ENCODE results near the gene NFIA. TPM values are rescaled to one million over a fixed set of nuclear protein-coding genes. Genes with fewer than 3 reads are reported as not detected.
A peak's percentile ranks its signal among the peaks of the same experiment; 100 is the strongest.

Gene NFIA
- total RNA-seq, 2 donors from 2014 or later: 61.4 to 86.3 TPM

GRCh38 chr1:61046434-61046833 is 35.9 kb upstream of the NFIA start:
- H3K36me3 ChIP-seq: no peaks in the 10 kb centered on the region
- H3K4me1 ChIP-seq (replicated peaks): no peaks in the 10 kb centered on the region
- no peaks in the 10 kb centered on the region for H3K9me3 ChIP-seq
- DNase-seq (ENCODE audit: low spot score): no peak
- H3K4me3 ChIP-seq: no peak overlapping the region
- H3K27ac ChIP-seq: no peak overlapping the region
- H3K27me3 ChIP-seq (replicated peaks; ENCODE audit: insufficient read depth): no peaks in the 10 kb centered on the region
- TF ChIP-seq POLR2A (IDR thresholded peaks at IDR 0.05) (no peak), CTCF (IDR thresholded peaks at IDR 0.05) (no peak), POLR2AphosphoS5 (IDR thresholded peaks at IDR 0.05) (no peak)
- intact Hi-C loops (cut with DNase I): loop anchor here (10.0 kb wide), 2 partner anchors 202 to 678 kb away; partner anchors contain the start of gene TM2D1
- WGBS: 95% methylated on average over 3 of the region's 3 CpGs

- intact Hi-C loops (cut with DNase I): loop anchor here (10.0 kb wide), 2 partner anchors 202 to 678 kb away; partner anchors contain the start of gene TM2D1
- WGBS: 94% methylated on average over 3 of the region's 3 CpGs
These were observed 35.3 kb upstream of the NFIA start for GRCh38 chr1:61047061-61047460.

GRCh38 chr1:61049850-61050540 is 32.4 kb upstream of the NFIA start:
- 1% methylated on average over 43 of the region's 48 CpGs for WGBS
- Histone ChIP-seq H3K36me3 (no peaks in the 10 kb centered on the region), H3K27me3 (replicated peaks; ENCODE audit: insufficient read depth) (no peaks in the 10 kb centered on the region), H3K9me3 (no peaks in the 10 kb centered on the region), H3K4me1 (replicated peaks) (peaks cover 6% of the 10 kb centered on the region), H3K27ac (peak overlapping the region; percentile 95 to 96), H3K4me3 (peak overlapping the region; percentile 87 to 96)
- intact Hi-C loops (cut with DNase I): loop anchor here (1.0 to 10.0 kb wide), 9 partner anchors 135 to 802 kb away; partner anchors contain the start of gene TM2D1
- DNase-seq (ENCODE audit: low spot score): peak; percentile 95
- peak; percentile 97 to 98 (median 98) for TF ChIP-seq CTCF (IDR thresholded peaks at IDR 0.05)
- peak; percentile 74 for TF ChIP-seq POLR2AphosphoS5 (IDR thresholded peaks at IDR 0.05)
- no peak for TF ChIP-seq POLR2A (IDR thresholded peaks at IDR 0.05)

More at GRCh38 chr1:61047061-61047460, 35.3 kb upstream of the NFIA start:
- no peak overlapping the region for H3K27ac ChIP-seq
- no peaks in the 10 kb centered on the region for H3K36me3 ChIP-seq
- TF ChIP-seq POLR2A (IDR thresholded peaks at IDR 0.05) (no peak), CTCF (IDR thresholded peaks at IDR 0.05) (no peak)
- H3K4me1 ChIP-seq (replicated peaks): no peaks in the 10 kb centered on the region
- no peak for DNase-seq (ENCODE audit: low spot score)
- H3K9me3 ChIP-seq: no peaks in the 10 kb centered on the region
- H3K4me3 ChIP-seq: no peak overlapping the region
- H3K27me3 ChIP-seq (replicated peaks; ENCODE audit: insufficient read depth): no peaks in the 10 kb centered on the region

GRCh38 chr1:61050541-61051442 is 31.6 kb upstream of the NFIA start:
- DNase-seq (ENCODE audit: low spot score): peak; percentile 38
- TF ChIP-seq POLR2AphosphoS5 (IDR thresholded peaks at IDR 0.05): peak; percentile 20
- TF ChIP-seq POLR2A (IDR thresholded peaks at IDR 0.05): peak; percentile 9
- TF ChIP-seq CTCF (IDR thresholded peaks at IDR 0.05): no peak
- H3K4me3 ChIP-seq: peak overlapping the region; percentile 87 to 96
- intact Hi-C loops (cut with DNase I): loop anchor here (1.0 to 10.0 kb wide), 7 partner anchors 134 to 802 kb away; no protein-coding TSS in a partner anchor
- no peaks in the 10 kb centered on the region for H3K36me3 ChIP-seq
- no peaks in the 10 kb centered on the region for H3K9me3 ChIP-seq
- 4% methylated on average over 73 of the region's 85 CpGs for WGBS
- H3K4me1 ChIP-seq (replicated peaks): peaks cover 6% of the 10 kb centered on the region
- no peaks in the 10 kb centered on the region for H3K27me3 ChIP-seq (replicated peaks; ENCODE audit: insufficient read depth)
- peak overlapping the region; percentile 95 to 96 for H3K27ac ChIP-seq

Measured in prostate gland (tissue), 2 donors.